SK-N-SH (cell line): ENCODE measurements around the gene SETD1A. TPM values are rescaled to one million over a fixed set of nuclear protein-coding genes. Genes with fewer than 3 reads are reported as not detected.

Source experiments
- CTCF ChIA-PET: fragments of 300-600, 350-600 bp; formaldehyde crosslinking; extraction: SDS; loops from one replicate; lab custom pipeline; 2021; lab: Yijun Ruan, JAX
- POLR2A ChIA-PET: fragments of 350-600 bp; sonication (Branson Sonifier 250); formaldehyde crosslinking; extraction: SDS; loops from one replicate; lab custom pipeline; 2020; ENCODE audit warnings: antibody characterized with exemption, inconsistent platforms; lab: Yijun Ruan, JAX
- DNase-seq: peaks from one replicate; pipeline ENCODE4 v3.0.0; 2012
- H2AFZ ChIP-seq: fragments of 200-600 bp; sonication (generic); 2 replicates; pipeline ENCODE4 v1.8.1; 2016; ENCODE audit warnings: antibody characterized with exemption, mild to moderate bottlenecking, low read depth
- H3F3A ChIP-seq: fragments of 200-600 bp; sonication (generic); replicated peaks from 2 replicates; pipeline ENCODE3; 2016; ENCODE audit warnings: antibody characterized with exemption, mild to moderate bottlenecking; ENCODE audit not compliant: insufficient read depth
- H3K27ac ChIP-seq, 2 experiments: fragments of 200-500 bp in 1 of 2; fragments of 200-600 bp in 1 of 2; sonication (Bioruptor generic) in 1 of 2; sonication (generic), shearing (Covaris generic) in 1 of 2; 2 replicates each; pipeline versions ENCODE4 v1.5.1 to v1.6.1; 2014 to 2016; ENCODE audit warnings: low read depth in 2 of 2, inconsistent platforms in 1 of 2, low read length in 1 of 2, mild to moderate bottlenecking in 1 of 2, mixed read lengths in 1 of 2
- H3K27me3 ChIP-seq: fragments of 200-600 bp; sonication (generic), shearing (Covaris generic); 2 replicates; pipeline ENCODE4 v1.6.1; 2016; ENCODE audit warnings: mixed run types; ENCODE audit not compliant: insufficient read depth
- H3K36me3 ChIP-seq, 2 experiments: fragments of 200-500 bp in 1 of 2; fragments of 200-600 bp in 1 of 2; sonication (Bioruptor generic) in 1 of 2; sonication (generic) in 1 of 2; replicated peaks in 1 of 2; 2 replicates each; pipeline versions ENCODE3 to v1.5.1; 2014 to 2016; ENCODE audit warnings: low read length in 1 of 2, mild to moderate bottlenecking in 1 of 2; ENCODE audit not compliant: insufficient read depth in 2 of 2, control insufficient read depth in 1 of 2
- H3K4me1 ChIP-seq, 2 experiments: fragments of 200-500 bp in 1 of 2; fragments of 200-600 bp in 1 of 2; sonication (Bioruptor generic) in 1 of 2; sonication (generic), shearing (Covaris generic) in 1 of 2; 2 replicates each; pipeline versions ENCODE4 v1.5.1 to v1.6.1; 2014 to 2016; ENCODE audit warnings: low read depth in 1 of 2, low read length in 1 of 2, mixed run types in 1 of 2; ENCODE audit not compliant: insufficient read depth in 2 of 2, control insufficient read depth in 1 of 2
- H3K4me2 ChIP-seq: fragments of 200-600 bp; sonication (generic), shearing (Covaris generic); 2 replicates; pipeline ENCODE4 v1.6.1; 2017; ENCODE audit warnings: mixed run types
- H3K4me3 ChIP-seq, 2 experiments: fragments of 200-500 bp in 1 of 2; fragments of 200-600 bp in 1 of 2; sonication (Bioruptor generic) in 1 of 2; sonication (generic), shearing (Covaris generic) in 1 of 2; 2 replicates each; pipeline versions ENCODE4 v1.5.1 to v1.8.1; 2014 to 2016; ENCODE audit warnings: low read depth in 2 of 2, inconsistent platforms in 1 of 2, low read length in 1 of 2, mild to moderate bottlenecking in 1 of 2, mixed read lengths in 1 of 2, moderate library complexity in 1 of 2
- H3K79me2 ChIP-seq: fragments of 200-600 bp; sonication (generic); 2 replicates; pipeline ENCODE4 v1.8.1; 2017; ENCODE audit warnings: mild to moderate bottlenecking; ENCODE audit not compliant: insufficient read depth
- H3K9ac ChIP-seq: fragments of 200-600 bp; sonication (generic); 2 replicates; pipeline ENCODE4 v1.6.1; 2017; ENCODE audit warnings: mixed run types
- H3K9me2 ChIP-seq: fragments of 200-600 bp; sonication (generic); 2 replicates; pipeline ENCODE4 v1.6.1; 2017; ENCODE audit warnings: mixed run types
- H3K9me3 ChIP-seq: fragments of 200-600 bp; sonication (generic); 2 replicates; pipeline ENCODE4 v1.6.1; 2017; ENCODE audit warnings: mixed run types, mild to moderate bottlenecking, moderate library complexity
- H4K20me1 ChIP-seq: fragments of 200-600 bp; sonication (generic); 2 replicates; pipeline ENCODE4 v1.6.1; 2017; ENCODE audit warnings: mild to moderate bottlenecking, mixed run types; ENCODE audit not compliant: insufficient read depth
- CHD2 ChIP-seq: fragments of 150-350 bp; IDR thresholded peaks from 2 replicates; pipeline ENCODE4 v1.6.1; 2018; ENCODE audit warnings: low read length; ENCODE audit not compliant: partially characterized antibody
- FOXJ3 ChIP-seq: sonication (generic); formaldehyde crosslinking; IDR thresholded peaks from 2 replicates; pipeline ENCODE4 v1.5.1; 2020; ENCODE audit warnings: mild to moderate bottlenecking, missing genetic modification reagents
- FOXM1 ChIP-seq: IDR thresholded peaks from 2 replicates; pipeline ENCODE4 v1.4.0; 2012; ENCODE audit warnings: low read depth, mild to moderate bottlenecking
- IRF3 ChIP-seq: fragments of 150-350 bp; IDR thresholded peaks from 2 replicates; pipeline ENCODE4 v1.6.1; 2016; ENCODE audit warnings: mild to moderate bottlenecking, low read depth, low read length
- JUND ChIP-seq: IDR thresholded peaks from 2 replicates; pipeline ENCODE4 v1.4.0; 2012
- MEF2A ChIP-seq: IDR thresholded peaks from 2 replicates; pipeline ENCODE4 v1.4.0; 2012; ENCODE audit warnings: low read depth, borderline replicate concordance
- MXI1 ChIP-seq: IDR thresholded peaks from 2 replicates; pipeline ENCODE4 v1.6.1; 2012; ENCODE audit warnings: mild to moderate bottlenecking, low read depth, low read length, improper control_type of control experiment
- NFIC ChIP-seq: IDR thresholded peaks from 2 replicates; pipeline ENCODE4 v1.4.0; 2012; ENCODE audit warnings: borderline replicate concordance
- RCOR1 ChIP-seq: fragments of 150-350 bp; IDR thresholded peaks from 2 replicates; pipeline ENCODE4 v1.6.1; 2017; ENCODE audit warnings: antibody characterized with exemption, low read length
- SIN3A ChIP-seq: IDR thresholded peaks from 2 replicates; pipeline ENCODE4 v1.6.1; 2012; ENCODE audit warnings: low read depth, mild to moderate bottlenecking, low read length, moderate library complexity, borderline replicate concordance
- SMC3 ChIP-seq: IDR thresholded peaks from 2 replicates; pipeline ENCODE4 v1.6.1; 2012; ENCODE audit warnings: low read depth, low read length, improper control_type of control experiment
- WGBS: methylation state at CpG from one replicate; pipeline ENCODE4 v1.1.6; 2017; ENCODE audit warnings: low lambda C conversion rate; 5-methylcytosine and 5-hydroxymethylcytosine counted together
- polyA plus RNA-seq, 3 experiments: library from polyadenylated mRNA; depleted of rRNA; stranded (reverse); fragments of >200 nt; gene quantifications; 2 replicates each; pipeline ENCODE4 v1.2.3, GENCODE V29; 2012

SETD1A gene
- polyA plus RNA-seq, 1 of the 3 experiments (the other 2 are of a cell fraction): 6.8 TPM

- peaks cover 12% of the 10 kb centered on the region for H3F3A ChIP-seq
- ChIA-PET CTCF (interaction anchor here (1.0 to 1.7 kb wide), 6 partner anchors 11 to 50 kb away, joined by 3 to 7 read pairs (median 4); no protein-coding TSS in a partner anchor), POLR2A (no interaction called here)
- no peaks in the 10 kb centered on the region for H4K20me1 ChIP-seq
- H3K27ac ChIP-seq: peak overlapping the region in 1 of 2 experiments; percentile 85; a peak in 2 of 4 replicates
- H3K9me3 ChIP-seq: no peaks in the 10 kb centered on the region
- whole genome bisulfite sequencing: 78% methylated on average over 10 of the region's 11 CpGs
- H3K27me3 ChIP-seq: no peaks in the 10 kb centered on the region
- H3K9ac ChIP-seq: peak overlapping the region; percentile 65
- H3K36me3 ChIP-seq: peaks cover 8 to 34% of the 10 kb centered on the region in 2 experiments
- no peak for DNase-seq
- no peak overlapping the region for H2AFZ ChIP-seq
- H3K9me2 ChIP-seq: no peaks in the 10 kb centered on the region
- peak overlapping the region; percentile 71 to 80 for H3K4me3 ChIP-seq
- H3K4me2 ChIP-seq: peak overlapping the region; percentile 97
- H3K79me2 ChIP-seq: peaks cover 14% of the 10 kb centered on the region
- TF ChIP-seq JUND (no peak), SMC3 (no peak), FOXM1 (no peak), CHD2 (no peak), IRF3 (no peak), RCOR1 (no peak), NFIC (no peak), MEF2A (no peak), FOXJ3 (no peak), MXI1 (no peak)
- TF ChIP-seq, all 33 proteins: peak for 0
- H3K4me1 ChIP-seq: peaks cover 0 to 23% of the 10 kb centered on the region in 2 experiments; a peak in 1 of 4 replicates
These were observed 32.5 kb upstream of the SETD1A start for GRCh38 chr16:30924913-30925631.

GRCh38 chr16:30925632-30925987 lies 31.9 kb upstream of the SETD1A start:
- Histone ChIP-seq H3K27me3 (no peaks in the 10 kb centered on the region), H3F3A (peaks cover 10% of the 10 kb centered on the region), H4K20me1 (no peaks in the 10 kb centered on the region), H3K4me1 (peaks cover 0 to 23% of the 10 kb centered on the region in 2 experiments; a peak in 1 of 4 replicates), H3K36me3 (peaks cover 7 to 39% of the 10 kb centered on the region in 2 experiments), H3K9me3 (no peaks in the 10 kb centered on the region), H3K79me2 (peaks cover 14% of the 10 kb centered on the region), H3K27ac (no peak overlapping the region; a peak in 1 of 4 replicates), H2AFZ (no peak overlapping the region), H3K4me3 (peak overlapping the region in 1 of 2 experiments; percentile 80; a peak in 1 of 4 replicates), H3K9ac (peak overlapping the region; percentile 65; the same call in 1 of the 2 replicates), H3K4me2 (peak overlapping the region; percentile 97; the same call in 1 of the 2 replicates), H3K9me2 (no peaks in the 10 kb centered on the region)
- WGBS: 93% methylated on average over 20 of the region's 26 CpGs
- ChIA-PET POLR2A (no interaction called here), CTCF (interaction anchor here (1.0 to 1.7 kb wide), 5 partner anchors 10 to 50 kb away, joined by 3 to 5 read pairs (median 3); no protein-coding TSS in a partner anchor)
- TF ChIP-seq SIN3A: no peak
- DNase-seq: no peak
